Measurements from ENCODE around the gene ANKHD1. TPM values are rescaled to one million over a fixed set of nuclear protein-coding genes. Genes with fewer than 3 reads are reported as not detected.

Gene ANKHD1
- total and polyA plus RNA-seq, 2 of the 8 experiments (the other 6 are each of a cell fraction or from before 2014, with no cell fraction given): 69.9 to 108 TPM

GRCh38 chr5:140567871-140568270 lies 166.2 kb downstream of the ANKHD1 start:
- no peak overlapping the region for H3K27ac ChIP-seq (ENCODE audit: low read depth, low read length)
- H2BK120ac ChIP-seq (replicated peaks; ENCODE audit: low read depth, low read length): no peak overlapping the region
- 91% methylated on average over 13 of the region's 13 CpGs; no CpG with 5 or more reads in 1 of the 2 experiments for WGBS, 2 experiments (ENCODE audit: extremely low coverage in 1 of 2, insufficient coverage in 1 of 2, insufficient read length in 1 of 2, insufficient replicate concordance in 2 of 2, low coverage in 1 of 2, low lambda C conversion rate in 2 of 2, missing lambda C conversion rate in 1 of 2)
- POLR2A ChIA-PET (ENCODE audit: partially characterized antibody): interaction anchor here (0.7 to 10.0 kb wide), 3 partner anchors 11 to 22 kb away, joined by 3 to 94 read pairs (median 25); partner anchors contain the start of genes EIF4EBP3 and SRA1
- H2BK15ac ChIP-seq (ENCODE audit: low read length): no peak overlapping the region
- CTCF ChIA-PET (ENCODE audit: partially characterized antibody): interaction anchor here (1.6 to 3.4 kb wide), 2 partner anchors 10 to 34 kb away, joined by 3 to 20 read pairs; no protein-coding TSS in a partner anchor
- no peak overlapping the region for H4K91ac ChIP-seq (replicated peaks; ENCODE audit: insufficient read length, low read length)
- no peak overlapping the region for H3K14ac ChIP-seq (ENCODE audit: insufficient read length)
- H3K4me3 ChIP-seq (ENCODE audit: extremely low read depth in 1 of 4, insufficient read depth in 2 of 4, low read depth in 3 of 4, low read length in 4 of 4): no peak overlapping the region
- no peak overlapping the region for H2BK20ac ChIP-seq (ENCODE audit: low read length)
- H3K27me3 ChIP-seq (replicated peaks in 1 of 4; ENCODE audit: control insufficient read depth in 3 of 4, extremely low read depth in 1 of 4, insufficient read depth in 3 of 4, low read length in 3 of 4): no peaks in the 10 kb centered on the region; a peak in 1 of 7 replicates
- H4K20me1 ChIP-seq (replicated peaks in 1 of 2; ENCODE audit: control insufficient read depth in 1 of 2, insufficient read depth in 2 of 2, low read length in 2 of 2): no peaks in the 10 kb centered on the region
- H3K23me2 ChIP-seq (ENCODE audit: low read depth, low read length): peaks cover 13% of the 10 kb centered on the region
- H2AFZ ChIP-seq (ENCODE audit: low read length): no peak overlapping the region
- H3K9me3 ChIP-seq (ENCODE audit: insufficient read depth in 2 of 2, low read depth in 1 of 2, low read length in 1 of 2): no peaks in the 10 kb centered on the region
- no peak overlapping the region for H3K18ac ChIP-seq (ENCODE audit: extremely low read depth, low read length)
- peaks cover 0 to 18% (median 13%) of the 10 kb centered on the region in 4 experiments; a peak in 4 of 8 replicates for H3K36me3 ChIP-seq (ENCODE audit: control insufficient read depth in 2 of 4, insufficient read depth in 4 of 4, low read length in 3 of 4)
- DNase-seq (ENCODE audit: low read depth in 1 of 2, low spot score in 2 of 2): no peak
- no peak overlapping the region for H3K4ac ChIP-seq (replicated peaks; ENCODE audit: insufficient read length, low read depth, low read length)
- peaks cover 7% of the 10 kb centered on the region for H3K79me1 ChIP-seq (ENCODE audit: low read depth, low read length)
- no peak overlapping the region for H2BK12ac ChIP-seq (ENCODE audit: low read depth, low read length)
- H3K79me2 ChIP-seq (ENCODE audit: control insufficient read depth in 1 of 2, insufficient read depth in 2 of 2, low read length in 2 of 2): peaks cover 3 to 9% of the 10 kb centered on the region in 2 experiments; a peak in 3 of 4 replicates
- no peak overlapping the region for H3K4me2 ChIP-seq (ENCODE audit: insufficient read depth in 1 of 2, low read depth in 2 of 2, low read length in 2 of 2)
- no peak overlapping the region for H3K56ac ChIP-seq (replicated peaks; ENCODE audit: insufficient read length, low read depth, low read length)
- peaks cover 0 to 11% (median 4%) of the 10 kb centered on the region in 4 experiments; a peak in 5 of 7 replicates for H3K4me1 ChIP-seq (replicated peaks in 1 of 4; ENCODE audit: control insufficient read depth in 3 of 4, insufficient read depth in 4 of 4, low read length in 3 of 4)
- H3K23ac ChIP-seq (ENCODE audit: insufficient read length): no peak overlapping the region
- no peak overlapping the region; the same call in 1 of the 2 replicates for H4K8ac ChIP-seq (ENCODE audit: extremely low read depth, insufficient read depth, low read length)
- FAIRE-seq: no peak
- H3K9ac ChIP-seq (replicated peaks in 1 of 4; ENCODE audit: extremely low read depth in 1 of 4, low read depth in 3 of 4, low read length in 3 of 4): no peak overlapping the region
- no peak overlapping the region for H2AK5ac ChIP-seq (ENCODE audit: low read depth, low read length)
- no peak overlapping the region for H4K5ac ChIP-seq (ENCODE audit: insufficient read length, low read depth, low read length)
- no peak overlapping the region for H2BK5ac ChIP-seq (ENCODE audit: low read depth, low read length)
- TF ChIP-seq TEAD4 (IDR thresholded peaks at IDR 0.05; ENCODE audit: low read depth, low read length) (no peak), ATF3 (IDR thresholded peaks at IDR 0.05; ENCODE audit: insufficient read depth, low read depth, low read length) (no peak), BCL11A (IDR thresholded peaks at IDR 0.05; ENCODE audit: low read depth in 2 of 2, low read length in 2 of 2) (no peak), TBP (IDR thresholded peaks at IDR 0.05; ENCODE audit: low read depth, low read length) (no peak), USF2 (IDR thresholded peaks at IDR 0.05; ENCODE audit: low read length) (no peak), CBX8 (IDR thresholded peaks at IDR 0.05; ENCODE audit: borderline replicate concordance, low read depth, low read length) (no peak), POU5F1 (IDR thresholded peaks at IDR 0.05; ENCODE audit: low read depth, low read length) (no peak), GABPA (IDR thresholded peaks at IDR 0.05; ENCODE audit: borderline replicate concordance, insufficient read depth, low read length) (no peak), NRF1 (IDR thresholded peaks at IDR 0.05; ENCODE audit: low read depth, low read length) (no peak), POLR2AphosphoS5 (IDR thresholded peaks at IDR 0.05; ENCODE audit: low read depth, low read length) (no peak), CEBPB (IDR thresholded peaks at IDR 0.05; ENCODE audit: low read depth, low read length) (no peak), KDM4A (IDR thresholded peaks at IDR 0.05; ENCODE audit: low read depth, low read length, severe bottlenecking) (no peak), JUN (IDR thresholded peaks at IDR 0.05; ENCODE audit: low read depth, low read length) (no peak)

Measured in H1 (cell line).